Measurements from ENCODE around the gene KRTAP5-9. TPM values are rescaled to one million over a fixed set of nuclear protein-coding genes. Genes with fewer than 3 reads are reported as not detected.
"Not testable (repeated sequence)": the region's sequence is repeated elsewhere in the genome, so short reads cannot be mapped to it uniquely, and the experiment has no call there.

Gene KRTAP5-9
- total and polyA plus RNA-seq, 4 donors, result 0.06 TPM; not detected in 3

- not testable (repeated sequence) for H3K9me3 ChIP-seq (ENCODE audit: control insufficient read depth in 4 of 4, low read length in 3 of 4); H3K4me3 ChIP-seq (ENCODE audit: low read depth in 1 of 3, low read length in 3 of 3); H3K9ac ChIP-seq (ENCODE audit: low read depth in 1 of 2, low read length in 2 of 2); H3K27me3 ChIP-seq (ENCODE audit: control insufficient read depth in 4 of 4, insufficient read depth in 4 of 4, low read length in 3 of 4); DNase-seq (ENCODE audit: low spot score); H3K36me3 ChIP-seq (ENCODE audit: control insufficient read depth in 4 of 4, insufficient read depth in 3 of 4, low read depth in 1 of 4, low read length in 3 of 4)
- Histone ChIP-seq H3K4me1 (ENCODE audit: control insufficient read depth in 4 of 4, insufficient read depth in 4 of 4, low read length in 3 of 4) (peaks cover 14 to 16% (median 15%) of the 10 kb centered on the region in 4 donors), H3K27ac (ENCODE audit: low read depth in 1 of 2, low read length in 2 of 2) (peak within 1 kb of the TSS; percentile 66 to 76)
- TF ChIP-seq REST (IDR thresholded peaks at IDR 0.05) (peak; percentile 20), FOXA1 (IDR thresholded peaks at IDR 0.05) (peak; percentile 24), RXRA (IDR thresholded peaks at IDR 0.05) (peak in 1 of 2 donors; percentile 49), MAX (IDR thresholded peaks at IDR 0.05) (peak; percentile 73), HNF4A (conservative IDR thresholded peaks at IDR 0.05) (peak in 1 of 2 donors; percentile 53), EGR1 (IDR thresholded peaks at IDR 0.05; ENCODE audit: low read depth in 2 of 2) (peak in 1 of 2 donors; percentile 28), FOXA2 (IDR thresholded peaks at IDR 0.05) (peak; percentile 63)
- 37% methylated on average over 10 of the region's 10 CpGs for WGBS
Measured at GRCh38 chr11:71526796-71527575, 21.2 kb upstream of the KRTAP5-9 start, which contains the start of gene KRTAP5-7. Gene KRTAP5-7 (plus strand): TSS chr11:71527267. CDS start chr11:71527301, 34 bp downstream.

GRCh38 chr11:71527576-71528210 is 20.5 kb upstream of the KRTAP5-9 start:
- WGBS, result 82% methylated on average over 6 of the region's 6 CpGs
- Histone ChIP-seq H3K4me3 (ENCODE audit: low read depth in 1 of 3, low read length in 3 of 3) (no peak overlapping the region), H3K36me3 (ENCODE audit: control insufficient read depth in 4 of 4, insufficient read depth in 3 of 4, low read depth in 1 of 4, low read length in 3 of 4) (no peaks in the 10 kb centered on the region), H3K4me1 (ENCODE audit: control insufficient read depth in 4 of 4, insufficient read depth in 4 of 4, low read length in 3 of 4) (peaks cover 14 to 16% (median 15%) of the 10 kb centered on the region in 4 donors), H3K9ac (ENCODE audit: low read depth in 1 of 2, low read length in 2 of 2) (no peak overlapping the region), H3K27me3 (ENCODE audit: control insufficient read depth in 4 of 4, insufficient read depth in 4 of 4, low read length in 3 of 4) (no peaks in the 10 kb centered on the region), H3K9me3 (ENCODE audit: control insufficient read depth in 4 of 4, low read length in 3 of 4) (no peaks in the 10 kb centered on the region), H3K27ac (ENCODE audit: low read depth in 1 of 2, low read length in 2 of 2) (no peak overlapping the region)
- TF ChIP-seq RAD21 (IDR thresholded peaks at IDR 0.05) (peak in 1 of 2 donors; percentile 17), HNF4A (conservative IDR thresholded peaks at IDR 0.05) (peak; percentile 29 to 33), MAX (IDR thresholded peaks at IDR 0.05) (no peak), EGR1 (IDR thresholded peaks at IDR 0.05; ENCODE audit: low read depth in 2 of 2) (no peak), RXRA (IDR thresholded peaks at IDR 0.05) (peak in 1 of 2 donors; percentile 26)
- no peak for DNase-seq (ENCODE audit: low spot score)

GRCh38 chr11:71530602-71531001 is 17.6 kb upstream of the KRTAP5-9 start:
- peak; percentile 12 to 68 for TF ChIP-seq HNF4A (conservative IDR thresholded peaks at IDR 0.05)
- peak; percentile 85 for TF ChIP-seq SP1 (IDR thresholded peaks at IDR 0.05)
- peak in 1 of 2 donors; percentile 24 for TF ChIP-seq RAD21 (IDR thresholded peaks at IDR 0.05)
- TF ChIP-seq RXRA (IDR thresholded peaks at IDR 0.05), result peak; percentile 8 to 76
- no peak for TF ChIP-seq ZBTB33 (IDR thresholded peaks at IDR 0.05)
- TF ChIP-seq MAX (IDR thresholded peaks at IDR 0.05), result no peak
- TF ChIP-seq REST (IDR thresholded peaks at IDR 0.05), result no peak
- TF ChIP-seq FOXA1 (IDR thresholded peaks at IDR 0.05), result no peak
- TF ChIP-seq EGR1 (IDR thresholded peaks at IDR 0.05; ENCODE audit: low read depth in 2 of 2), result peak in 1 of 2 donors; percentile 49
- TF ChIP-seq GABPA (IDR thresholded peaks at IDR 0.05 in 1 of 2, conservative IDR thresholded peaks at IDR 0.05 in 1 of 2), result no peak
- no peak for TF ChIP-seq HNF4G (IDR thresholded peaks at IDR 0.05)
- peaks cover 11 to 21% (median 15%) of the 10 kb centered on the region in 4 donors for H3K4me1 ChIP-seq (ENCODE audit: control insufficient read depth in 4 of 4, insufficient read depth in 4 of 4, low read length in 3 of 4)
- 80% methylated on average over 11 of the region's 11 CpGs for WGBS
- DNase-seq (ENCODE audit: low spot score), result no peak
- H3K9me3 ChIP-seq (ENCODE audit: control insufficient read depth in 4 of 4, low read length in 3 of 4), result no peaks in the 10 kb centered on the region
- H3K27me3 ChIP-seq (ENCODE audit: control insufficient read depth in 4 of 4, insufficient read depth in 4 of 4, low read length in 3 of 4), result no peaks in the 10 kb centered on the region
- H3K4me3 ChIP-seq (ENCODE audit: low read depth in 1 of 3, low read length in 3 of 3), result no peak overlapping the region
- no peak overlapping the region for H3K9ac ChIP-seq (ENCODE audit: low read depth in 1 of 2, low read length in 2 of 2)
- peak overlapping the region; percentile 11 to 60 for H3K27ac ChIP-seq (ENCODE audit: low read depth in 1 of 2, low read length in 2 of 2)
- H3K36me3 ChIP-seq (ENCODE audit: control insufficient read depth in 4 of 4, insufficient read depth in 3 of 4, low read depth in 1 of 4, low read length in 3 of 4), result no peaks in the 10 kb centered on the region

Data from liver (tissue), 9 donors.